Panc1 (cell line): ENCODE measurements around the gene ZMAT1.

Source experiments
- POLR2AphosphoS5 ChIP-seq: IDR thresholded peaks from 2 replicates; pipeline ENCODE4 v1.6.1; 2012; ENCODE audit warnings: mild to moderate bottlenecking, low read depth, low read length, moderate library complexity
- REST ChIP-seq, 2 experiments: IDR thresholded peaks; 2 replicates each; pipeline ENCODE4 v1.6.1; 2011 to 2012; ENCODE audit warnings: low read depth in 2 of 2, control low read depth in 1 of 2, low read length in 1 of 2, mild to moderate bottlenecking in 1 of 2, moderate library complexity in 1 of 2; ENCODE audit not compliant: insufficient read depth in 1 of 2
- TF ChIP-seq, protein P1 (sequence below): fragments of 450-650 bp; IDR thresholded peaks from 2 replicates; pipeline ENCODE4 v1.5.1; 2017; ENCODE audit warnings: mild to moderate bottlenecking

DNA sequence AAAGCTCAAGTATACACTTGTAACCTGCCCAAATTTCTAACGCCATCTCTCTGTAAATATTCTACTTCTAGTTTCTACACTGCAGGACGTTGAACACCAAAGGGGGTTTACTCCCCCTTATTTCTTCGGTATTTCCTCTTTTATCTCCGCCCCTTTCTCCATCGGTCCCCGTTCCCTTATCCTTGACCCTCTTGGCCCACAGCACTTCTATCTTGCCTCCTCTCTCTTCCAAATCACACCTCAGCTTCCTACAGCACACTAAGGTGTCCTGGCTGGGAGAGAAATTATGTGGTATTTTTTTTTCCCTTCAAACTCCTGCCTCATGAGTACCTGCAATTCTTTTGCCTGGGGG is 715 bp downstream of the ZMAT1 start:
- TF ChIP-seq, protein P1, sequence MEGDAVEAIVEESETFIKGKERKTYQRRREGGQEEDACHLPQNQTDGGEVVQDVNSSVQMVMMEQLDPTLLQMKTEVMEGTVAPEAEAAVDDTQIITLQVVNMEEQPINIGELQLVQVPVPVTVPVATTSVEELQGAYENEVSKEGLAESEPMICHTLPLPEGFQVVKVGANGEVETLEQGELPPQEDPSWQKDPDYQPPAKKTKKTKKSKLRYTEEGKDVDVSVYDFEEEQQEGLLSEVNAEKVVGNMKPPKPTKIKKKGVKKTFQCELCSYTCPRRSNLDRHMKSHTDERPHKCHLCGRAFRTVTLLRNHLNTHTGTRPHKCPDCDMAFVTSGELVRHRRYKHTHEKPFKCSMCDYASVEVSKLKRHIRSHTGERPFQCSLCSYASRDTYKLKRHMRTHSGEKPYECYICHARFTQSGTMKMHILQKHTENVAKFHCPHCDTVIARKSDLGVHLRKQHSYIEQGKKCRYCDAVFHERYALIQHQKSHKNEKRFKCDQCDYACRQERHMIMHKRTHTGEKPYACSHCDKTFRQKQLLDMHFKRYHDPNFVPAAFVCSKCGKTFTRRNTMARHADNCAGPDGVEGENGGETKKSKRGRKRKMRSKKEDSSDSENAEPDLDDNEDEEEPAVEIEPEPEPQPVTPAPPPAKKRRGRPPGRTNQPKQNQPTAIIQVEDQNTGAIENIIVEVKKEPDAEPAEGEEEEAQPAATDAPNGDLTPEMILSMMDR: no peak
- TF ChIP-seq POLR2AphosphoS5 (no peak), REST (IDR thresholded peaks at IDR 0.05; ENCODE audit: insufficient read depth in 1 of 2, low read depth in 2 of 2, low read length in 1 of 2) (no peak)
